D341Med (cell line): ENCODE data around the gene PRKD1.
A peak's percentile ranks its signal among the peaks of the same experiment; 100 is the strongest.

Experiments used
- DNase-seq: peaks from one replicate; pipeline ENCODE4 v3.0.0; 2012; ENCODE audit warnings: low spot score

The PRKD1 gene

DNA sequence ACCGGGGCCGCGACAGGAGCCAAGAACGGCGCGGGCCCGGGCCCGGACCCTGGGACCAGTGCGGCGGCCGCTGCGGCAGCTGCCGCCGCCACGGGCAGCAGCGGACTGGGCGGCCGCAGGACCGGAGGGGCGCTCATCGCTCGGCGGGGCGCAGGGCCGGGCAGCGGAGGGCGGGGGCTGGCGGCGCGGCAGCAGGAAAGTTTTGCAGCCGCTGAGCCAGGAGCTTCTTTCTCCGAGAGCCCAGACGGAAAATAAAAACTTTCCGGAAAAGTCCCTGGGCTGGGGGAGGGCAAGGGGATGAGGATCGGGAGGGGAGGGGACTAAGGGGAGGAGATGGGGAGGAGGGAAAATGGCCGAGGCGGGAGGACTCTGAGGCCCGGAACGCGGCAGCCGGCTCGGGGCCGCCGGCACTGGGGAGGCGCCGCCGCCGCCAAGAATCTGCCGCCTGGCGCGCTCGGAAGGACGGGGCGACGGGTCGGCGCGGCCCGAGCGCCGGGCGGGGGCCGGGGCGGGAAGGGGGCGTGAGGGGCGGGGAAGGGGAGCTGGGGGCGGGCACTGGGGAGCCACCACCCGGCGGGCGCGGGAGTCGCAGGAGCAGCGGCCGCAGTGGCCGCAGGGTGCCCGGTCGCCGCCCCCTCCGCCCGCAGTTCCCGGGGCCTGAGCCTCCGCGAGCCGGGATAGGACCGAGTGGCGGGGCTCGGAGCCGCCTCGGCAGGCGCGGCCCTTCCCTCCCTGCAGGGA is at the start of gene PRKD1:
Gene PRKD1 (minus strand): TSS at position 472 of the 741 bp plus-strand sequence.
- peak; percentile 79 for DNase-seq

DNA sequence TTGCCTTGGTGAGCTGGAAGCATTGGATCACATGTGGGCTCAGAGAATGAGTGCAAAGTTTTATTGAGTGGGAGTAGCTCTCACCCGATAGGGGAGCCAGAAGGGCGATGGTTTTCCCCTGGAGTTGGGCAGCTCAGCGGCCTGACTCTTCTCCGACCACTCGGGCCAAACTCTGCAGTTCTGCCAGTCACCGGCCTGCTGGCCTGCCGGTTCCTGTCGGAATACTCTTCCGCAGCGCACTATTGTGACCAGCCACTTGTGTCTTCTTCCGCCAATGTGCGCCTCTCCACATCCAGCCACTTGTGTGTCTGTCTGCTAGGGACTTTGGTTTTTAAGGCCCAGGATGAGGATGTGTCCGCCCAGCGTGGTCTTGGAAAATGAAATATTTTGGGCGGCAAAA is 43.5 kb upstream of the PRKD1 start:
- DNase-seq, result no peak

DNA sequence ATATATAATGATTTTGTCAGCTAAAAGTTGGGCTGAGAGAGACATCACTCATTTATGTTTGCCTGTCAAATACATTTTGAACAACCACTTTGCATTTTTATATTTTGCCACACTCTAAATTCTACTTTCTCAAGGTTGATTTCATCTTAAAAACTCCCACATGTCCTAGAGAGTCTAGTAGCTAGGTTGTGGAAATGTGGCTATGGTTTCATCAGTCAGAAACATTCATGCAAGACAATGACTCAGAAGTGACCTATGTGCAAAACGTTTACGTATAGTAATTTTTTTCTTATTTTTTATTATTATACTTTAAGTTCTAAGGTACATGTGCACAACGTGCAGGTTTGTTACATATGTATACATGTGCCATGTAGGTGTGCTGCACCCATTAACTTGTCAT is 27.4 kb upstream of the PRKD1 start:
- DNase-seq, result no peak

DNA sequence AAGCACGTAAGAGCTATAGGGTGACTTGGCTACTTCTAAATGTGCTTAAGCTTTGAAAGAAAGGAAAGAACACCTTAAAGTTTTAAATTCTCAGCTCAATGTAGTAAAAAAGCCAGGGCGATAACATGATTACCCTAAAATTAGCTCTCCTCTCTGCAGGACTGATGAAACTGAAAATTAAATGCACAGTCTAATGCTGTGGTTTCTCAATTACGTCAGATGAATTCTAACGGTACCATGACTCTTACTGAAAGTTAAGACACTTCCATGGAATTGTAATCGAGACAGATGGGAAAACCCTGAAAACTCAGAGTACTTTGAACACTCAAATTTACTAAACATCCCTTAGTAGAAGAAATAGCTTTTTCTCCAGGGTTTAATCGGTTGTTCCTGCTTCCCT is 25.9 kb upstream of the PRKD1 start:
- DNase-seq, result no peak

DNA sequence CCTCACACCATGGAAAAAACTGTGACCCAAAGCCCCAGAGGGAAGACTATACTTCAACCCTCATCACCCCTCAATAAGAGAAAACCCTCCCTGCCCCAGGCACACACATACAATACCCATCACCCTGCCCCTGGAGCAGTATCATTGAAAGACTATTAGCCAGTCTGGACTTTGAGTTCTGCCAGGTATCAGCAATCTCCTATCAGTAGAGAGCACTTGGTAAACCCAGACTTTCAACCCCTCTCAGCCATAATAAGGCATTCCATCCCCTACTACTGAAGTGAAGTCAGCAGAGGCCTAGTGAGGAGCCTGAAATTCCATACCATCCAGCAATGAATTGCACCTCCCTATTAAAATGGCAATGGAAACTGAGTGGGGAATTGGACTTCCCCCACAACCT is 16.4 kb upstream of the PRKD1 start:
- DNase-seq, result no peak

DNA sequence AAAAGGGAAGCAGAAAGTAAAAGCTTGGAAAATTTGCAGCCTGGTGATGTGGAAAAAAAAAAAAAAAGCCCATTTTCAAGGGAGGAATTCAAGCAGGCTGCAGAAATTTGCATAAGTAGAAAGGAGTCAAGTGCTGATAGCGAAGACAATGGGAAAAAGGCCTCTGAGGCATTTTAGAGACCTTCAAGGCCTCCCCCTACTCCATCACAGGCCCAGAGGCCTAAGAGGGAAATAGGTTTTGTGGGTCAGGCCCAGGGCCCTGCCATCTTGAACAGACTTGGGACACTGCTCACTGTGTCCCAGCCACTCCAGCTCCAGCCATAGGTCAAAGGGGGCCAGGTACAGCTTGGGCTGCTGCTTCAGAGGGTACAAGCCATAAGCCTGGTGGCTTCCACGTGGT is 13.8 kb upstream of the PRKD1 start:
- DNase-seq, result no peak

DNA sequence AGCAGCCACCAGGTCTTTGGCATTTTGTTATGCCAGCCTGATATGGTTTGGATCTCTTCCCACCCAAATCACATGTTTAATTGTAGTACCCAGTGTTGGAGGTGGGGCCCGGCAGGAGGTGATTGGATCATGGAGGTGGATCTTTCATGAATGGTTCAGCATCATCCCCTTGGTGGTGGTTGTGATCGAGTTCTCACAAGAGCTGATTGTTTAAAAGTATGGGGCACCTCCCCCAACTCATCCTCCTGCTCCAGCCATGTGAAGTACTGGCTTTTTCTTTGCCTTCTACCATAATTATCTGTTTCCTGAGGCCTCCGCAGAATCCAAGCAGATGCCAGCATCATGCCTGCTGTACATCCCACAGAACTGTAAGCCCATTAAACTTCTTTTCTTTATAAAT is 12.8 kb upstream of the PRKD1 start:
- no peak for DNase-seq

DNA sequence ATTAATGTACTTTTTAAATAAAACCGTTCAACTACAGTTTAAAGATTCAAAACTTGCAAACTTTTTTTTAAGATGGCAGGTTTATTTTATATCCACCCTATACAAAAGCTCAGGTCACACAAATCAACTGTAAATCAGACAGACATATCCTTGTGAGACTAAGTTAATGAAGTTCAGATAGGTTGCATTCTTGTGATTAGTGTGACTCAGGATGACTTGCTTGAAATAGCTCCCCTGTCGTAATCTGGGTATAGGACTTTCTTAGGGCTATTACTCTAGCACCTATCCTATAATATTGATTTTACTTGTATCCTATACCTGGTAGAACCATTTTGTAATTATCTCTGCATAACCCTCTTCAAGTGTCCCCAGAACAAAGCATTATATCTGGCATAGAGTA is 9.5 kb upstream of the PRKD1 start:
- DNase-seq, result no peak

DNA sequence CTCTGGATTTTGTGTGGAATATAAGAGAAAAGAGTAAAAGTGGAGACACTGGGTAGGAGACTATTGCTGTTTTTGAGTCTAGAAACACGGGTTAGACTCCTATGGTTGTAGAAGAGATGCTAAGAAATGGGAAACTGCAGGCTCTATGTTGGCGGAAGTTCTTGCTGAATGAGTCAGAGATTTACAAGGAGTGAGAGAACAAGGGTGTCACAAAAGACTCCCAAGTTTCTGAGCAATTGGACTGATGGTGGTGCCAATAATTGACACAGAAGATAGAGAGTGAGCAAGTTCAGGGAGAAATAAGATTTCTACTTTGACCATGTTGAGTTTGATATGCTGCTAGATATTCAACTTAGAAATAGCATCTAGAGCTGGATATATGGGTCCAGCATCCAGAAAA is 2.6 kb upstream of the PRKD1 start:
- no peak for DNase-seq

DNA sequence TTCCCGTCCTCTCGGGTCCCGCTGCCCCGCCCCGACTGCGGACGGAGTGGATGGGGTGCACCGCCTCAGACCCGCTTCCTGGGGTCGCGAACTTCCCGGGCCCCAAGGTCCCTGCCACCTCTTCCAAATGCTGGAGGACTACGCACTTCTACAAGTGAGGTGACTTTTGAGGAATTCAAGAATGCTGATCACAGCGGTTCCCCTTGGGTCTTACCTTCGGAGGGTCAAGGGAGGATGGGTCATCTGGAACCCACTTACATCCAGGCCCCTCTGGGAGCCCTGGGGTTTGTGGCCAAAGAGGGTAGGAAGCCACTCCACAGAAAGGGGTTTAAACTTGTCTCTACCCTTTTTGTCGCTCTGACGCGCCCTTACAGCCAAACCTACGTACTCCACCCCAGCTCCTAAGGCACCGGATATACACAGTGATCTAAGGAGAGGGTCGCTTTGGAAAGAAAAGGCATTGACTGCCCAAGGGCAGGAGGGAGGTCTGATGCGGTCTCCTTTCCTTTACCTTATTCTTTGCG is 532 bp upstream of the PRKD1 start:
- DNase-seq, result no peak

DNA sequence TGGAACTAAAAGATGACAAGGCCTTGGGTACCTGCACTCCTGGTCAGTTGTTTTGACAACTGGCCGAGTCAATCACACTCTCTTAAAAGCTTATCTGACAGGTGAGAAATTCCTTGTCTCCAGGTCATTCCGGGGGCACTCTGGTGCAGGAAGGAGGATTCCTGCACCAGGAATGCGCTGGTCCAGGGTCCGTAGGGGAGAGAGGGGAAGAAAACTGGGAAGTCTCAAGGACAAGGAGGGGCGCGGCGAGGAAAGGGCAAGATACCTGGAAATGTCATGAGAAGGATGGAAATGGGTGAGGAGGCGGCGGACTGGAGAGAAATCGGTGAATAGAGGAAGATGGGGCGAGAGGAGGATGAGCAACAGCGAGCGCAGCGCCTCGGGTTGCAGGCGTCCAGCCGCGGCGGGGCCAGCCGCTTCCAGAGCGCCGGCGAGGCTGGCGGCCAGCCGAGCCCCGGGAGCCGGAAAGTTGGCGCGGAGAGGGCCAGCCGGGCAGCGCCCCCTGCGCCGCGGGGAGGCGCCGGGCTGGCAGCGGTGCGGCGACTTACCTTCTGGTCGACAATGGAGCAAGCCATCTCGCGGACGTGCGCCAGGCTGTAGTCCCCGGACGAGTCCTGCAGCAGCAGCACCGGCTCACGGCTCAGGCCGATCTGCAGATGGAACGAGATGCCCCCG is 809 bp downstream of the PRKD1 start:
- peak; percentile 82 for DNase-seq

DNA sequence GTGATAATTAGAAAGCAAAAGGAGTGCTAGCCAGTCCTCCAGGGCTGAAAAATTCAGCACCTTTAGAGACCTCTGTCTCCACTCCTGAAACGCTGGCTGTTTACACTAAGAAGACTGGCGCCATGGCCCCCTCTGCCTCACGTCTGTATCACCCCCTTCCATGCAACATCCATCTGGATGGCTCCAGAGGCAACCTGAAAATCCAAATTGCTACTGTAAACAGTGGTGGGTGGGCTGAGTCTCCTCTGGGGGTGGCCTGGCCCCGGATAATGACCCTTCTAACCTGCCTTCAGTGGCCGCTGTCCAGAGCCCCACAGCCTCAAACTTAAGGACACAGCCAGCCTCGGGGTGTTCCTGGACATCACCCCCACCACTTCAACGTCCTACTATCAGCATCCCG is 1.4 kb downstream of the PRKD1 start:
- no peak for DNase-seq

DNA sequence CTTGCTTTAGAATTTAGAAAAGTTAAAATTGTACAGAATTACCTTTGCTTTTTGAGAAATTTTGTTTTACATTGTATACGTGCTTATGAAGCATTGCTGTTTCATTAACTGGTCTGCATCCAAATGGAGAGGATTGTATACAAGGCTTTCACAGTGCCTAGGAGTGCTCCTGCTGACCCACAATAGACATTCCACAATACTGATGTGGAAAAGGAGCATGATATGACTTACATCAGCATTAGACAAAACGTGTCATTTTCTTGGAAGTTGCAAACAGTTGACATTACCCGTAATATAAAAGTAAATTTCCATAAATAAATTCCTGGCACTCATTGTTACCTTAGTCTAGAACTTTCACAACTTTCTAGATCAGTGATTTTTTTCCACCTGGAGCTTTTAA is 1.9 kb downstream of the PRKD1 start:
- no peak for DNase-seq

DNA sequence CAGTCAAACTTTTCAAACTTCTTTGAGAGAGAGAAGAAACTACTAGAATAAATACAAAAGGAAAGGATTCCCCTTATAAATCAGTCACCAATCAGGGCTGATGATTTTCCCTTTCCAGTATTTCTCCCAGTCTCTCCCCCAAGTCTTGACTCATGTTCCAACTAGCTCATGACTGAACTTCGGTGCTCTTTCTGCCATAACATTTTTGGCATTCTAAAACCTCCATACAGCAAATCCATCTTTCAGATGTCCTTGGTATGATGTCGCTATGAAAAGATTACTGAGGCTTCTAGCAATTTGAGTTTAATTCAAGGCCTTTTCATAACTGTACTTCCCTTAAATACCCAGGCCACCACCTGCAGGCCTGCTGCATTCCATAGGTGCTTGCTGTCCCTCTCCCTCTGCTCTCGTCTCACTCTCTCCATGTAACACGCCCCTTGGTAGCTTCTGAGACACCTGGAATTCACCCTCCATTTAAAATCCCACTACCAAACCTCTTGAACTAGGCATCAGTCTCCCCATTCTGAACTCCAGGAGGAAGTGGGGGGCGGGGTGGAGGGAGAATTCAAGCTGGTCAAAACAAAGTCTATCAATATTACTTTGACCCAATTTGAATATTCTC is 2.4 kb downstream of the PRKD1 start:
- no peak for DNase-seq

DNA sequence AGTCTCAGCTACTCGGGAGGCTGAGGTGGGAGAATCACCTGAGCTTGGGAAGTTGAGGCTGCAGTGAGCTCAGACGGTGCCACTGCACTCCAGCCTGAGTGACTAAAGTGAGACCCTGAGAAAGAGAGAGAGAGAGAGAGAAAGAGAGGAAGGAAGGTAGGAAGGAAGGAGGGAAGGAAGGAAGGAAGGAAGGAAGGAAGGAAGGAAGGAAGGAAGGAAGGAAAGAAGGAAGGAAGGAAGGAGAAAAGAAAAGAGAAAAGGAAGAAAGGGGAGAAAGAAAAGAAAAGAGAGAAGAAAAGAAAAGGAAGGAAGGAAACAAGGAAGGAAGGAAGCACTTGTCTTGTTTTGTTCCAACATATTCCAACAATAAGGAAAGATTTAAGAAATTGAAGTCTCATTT is 7.8 kb downstream of the PRKD1 start:
- no peak for DNase-seq

DNA sequence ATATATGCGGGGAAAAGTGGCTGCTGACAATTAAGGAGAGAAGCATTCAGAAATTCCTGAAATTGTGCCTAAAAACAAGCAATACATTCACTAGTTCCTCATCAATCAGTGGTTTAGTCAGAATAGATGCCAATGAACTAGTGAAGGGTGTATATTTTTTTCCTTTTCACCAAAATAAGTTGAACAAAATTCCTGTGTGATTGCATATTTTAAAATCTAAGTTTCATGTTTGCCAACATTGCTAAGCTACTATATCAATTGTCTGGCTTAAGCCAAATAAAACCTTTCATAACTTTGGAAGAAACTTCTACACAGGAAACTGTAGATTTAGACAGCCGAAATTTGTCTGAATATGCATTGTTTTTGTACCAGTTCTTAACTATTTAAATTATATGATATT is 8.7 kb downstream of the PRKD1 start:
- DNase-seq, result no peak

DNA sequence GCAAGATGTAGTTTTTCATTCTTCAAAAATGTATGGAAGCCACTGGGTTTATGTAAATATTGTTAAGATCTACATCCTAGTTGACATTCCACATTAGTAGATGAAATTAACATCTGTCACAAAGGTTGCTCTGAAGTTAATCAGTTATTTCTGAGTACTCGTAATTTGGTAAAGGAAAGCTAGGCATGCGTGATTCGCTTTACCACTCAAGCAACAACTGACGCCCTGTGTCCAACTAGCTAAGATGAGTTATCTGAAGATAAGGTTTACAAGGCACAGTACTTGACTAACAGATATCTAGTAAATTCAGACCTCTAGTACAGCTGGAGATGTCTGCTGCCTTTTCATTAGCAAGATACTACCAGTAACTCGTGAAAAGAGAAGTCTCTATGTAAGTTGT is 14.1 kb downstream of the PRKD1 start:
- no peak for DNase-seq

DNA sequence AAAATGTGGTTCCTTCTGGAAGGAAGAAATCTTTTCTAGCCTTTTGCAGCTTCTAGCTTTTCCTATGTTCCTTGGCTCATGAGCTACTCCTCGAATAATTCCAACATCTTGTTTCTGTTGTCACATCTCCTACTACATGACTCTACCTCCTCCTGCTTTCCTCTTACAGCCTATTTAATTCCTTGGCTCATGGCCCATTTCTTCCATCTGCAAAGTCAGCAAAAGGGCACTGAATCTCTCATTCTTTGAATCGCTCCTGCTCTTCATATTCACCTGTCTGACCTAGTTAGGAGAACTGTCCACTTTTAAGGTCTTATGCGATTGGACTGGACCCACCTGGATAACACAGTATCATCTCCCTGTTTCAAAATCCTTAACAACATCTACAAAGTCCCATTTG is 15.8 kb downstream of the PRKD1 start:
- DNase-seq, result no peak

DNA sequence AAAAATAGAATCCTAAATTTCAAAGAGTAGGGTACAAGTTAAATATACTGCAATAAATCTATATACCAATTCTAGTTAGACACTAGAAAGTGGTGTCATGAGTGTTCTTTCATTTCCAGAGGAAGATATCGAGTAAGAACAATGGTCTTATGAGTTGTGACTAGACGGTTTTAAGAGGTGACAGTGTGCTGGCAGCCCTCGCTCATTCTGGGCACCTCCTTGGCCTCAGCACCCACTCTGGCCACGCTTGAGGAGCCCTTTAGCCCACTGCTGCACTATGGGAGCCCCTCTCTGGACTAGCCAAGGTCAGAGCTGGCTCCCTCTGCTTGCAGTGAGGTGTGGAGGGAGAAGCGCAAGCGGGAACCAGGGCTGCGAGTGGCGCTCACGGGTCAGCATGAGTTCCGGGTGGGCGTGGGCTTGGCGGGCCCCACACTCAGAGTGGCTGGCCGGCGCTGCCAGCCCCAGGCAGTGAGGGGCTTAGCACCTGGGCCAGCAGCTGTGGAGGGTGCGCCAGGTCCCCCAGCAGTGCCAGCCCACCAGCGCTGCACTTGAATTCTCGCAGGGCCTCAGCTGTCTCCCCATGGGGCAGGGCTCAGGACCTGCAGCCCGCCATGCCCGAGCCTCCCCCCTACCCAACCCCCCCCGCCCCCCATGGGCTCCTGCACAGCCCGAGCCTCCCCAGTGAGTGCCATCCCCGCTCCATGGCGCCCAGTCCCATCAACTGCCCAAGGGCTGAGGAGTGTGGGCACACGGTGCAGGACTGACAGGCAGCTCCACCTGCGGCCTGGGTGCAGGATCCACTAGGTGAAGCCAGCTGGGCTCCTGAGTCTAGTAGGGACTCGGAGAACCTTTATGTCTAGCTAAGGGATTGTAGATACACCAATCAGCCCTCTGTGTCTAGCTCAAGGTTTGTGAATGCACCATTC is 18.7 kb downstream of the PRKD1 start:
- DNase-seq, result no peak

DNA sequence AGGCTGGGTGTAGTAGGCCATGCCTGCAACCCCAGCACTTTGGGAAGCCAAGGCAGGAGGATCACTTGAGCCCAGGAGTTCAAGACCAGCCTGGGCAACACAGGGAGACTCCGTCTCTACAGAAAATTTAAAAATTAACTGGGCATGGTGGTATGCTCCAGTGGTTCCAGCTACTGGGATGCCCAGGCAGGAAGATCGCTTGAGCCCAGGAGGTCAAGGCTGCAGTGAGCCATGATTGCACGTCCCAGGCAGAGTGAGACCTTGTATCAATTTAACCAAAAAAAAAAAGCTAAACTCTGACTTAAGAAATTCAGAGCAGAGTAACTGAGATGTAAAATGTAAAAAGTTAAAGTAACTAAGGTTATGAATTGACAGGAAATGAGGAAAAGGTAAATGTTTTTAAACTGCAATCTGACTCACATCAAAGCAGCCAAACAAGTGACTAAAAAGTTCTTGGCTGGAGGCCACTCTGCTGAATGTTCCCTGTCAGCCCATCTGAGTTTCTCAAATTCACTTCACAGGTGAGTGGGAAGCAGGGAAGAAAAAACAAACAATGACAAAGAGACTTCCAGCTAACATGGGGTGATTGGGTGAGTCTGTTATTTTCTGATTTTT is 21.3 kb downstream of the PRKD1 start:
- no peak for DNase-seq

DNA sequence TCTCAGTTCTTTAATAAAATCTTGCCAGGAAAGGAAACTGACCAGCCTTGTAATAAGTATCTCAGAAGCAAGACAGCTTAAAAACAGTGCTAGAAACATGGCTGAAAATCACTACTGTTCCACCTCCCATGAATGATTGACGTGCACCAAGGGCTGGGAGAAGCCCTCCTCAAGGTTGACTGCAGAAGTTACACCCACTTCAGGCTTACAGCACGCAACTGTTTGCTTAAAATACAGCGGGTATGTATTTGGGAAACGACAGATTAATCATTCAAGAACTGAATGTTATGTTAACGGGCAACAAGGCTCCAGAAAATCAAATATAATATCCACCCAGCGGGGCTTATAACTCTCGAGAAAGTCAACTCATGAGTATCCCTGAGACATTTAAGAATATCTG is 22.1 kb downstream of the PRKD1 start:
- DNase-seq, result no peak
